NCI-H446 (cell line): ENCODE results near the gene SRI.
"Not testable (repeated sequence)": the region's sequence is repeated elsewhere in the genome, so short reads cannot be mapped to it uniquely, and the experiment has no call there.

ENCODE experiments used
- DNase-seq, 2 experiments: peaks; one replicate each; lab custom pipeline; 2025; lab: John Stamatoyannopoulos, UW

SRI gene, protein sequence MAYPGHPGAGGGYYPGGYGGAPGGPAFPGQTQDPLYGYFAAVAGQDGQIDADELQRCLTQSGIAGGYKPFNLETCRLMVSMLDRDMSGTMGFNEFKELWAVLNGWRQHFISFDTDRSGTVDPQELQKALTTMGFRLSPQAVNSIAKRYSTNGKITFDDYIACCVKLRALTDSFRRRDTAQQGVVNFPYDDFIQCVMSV

DNA sequence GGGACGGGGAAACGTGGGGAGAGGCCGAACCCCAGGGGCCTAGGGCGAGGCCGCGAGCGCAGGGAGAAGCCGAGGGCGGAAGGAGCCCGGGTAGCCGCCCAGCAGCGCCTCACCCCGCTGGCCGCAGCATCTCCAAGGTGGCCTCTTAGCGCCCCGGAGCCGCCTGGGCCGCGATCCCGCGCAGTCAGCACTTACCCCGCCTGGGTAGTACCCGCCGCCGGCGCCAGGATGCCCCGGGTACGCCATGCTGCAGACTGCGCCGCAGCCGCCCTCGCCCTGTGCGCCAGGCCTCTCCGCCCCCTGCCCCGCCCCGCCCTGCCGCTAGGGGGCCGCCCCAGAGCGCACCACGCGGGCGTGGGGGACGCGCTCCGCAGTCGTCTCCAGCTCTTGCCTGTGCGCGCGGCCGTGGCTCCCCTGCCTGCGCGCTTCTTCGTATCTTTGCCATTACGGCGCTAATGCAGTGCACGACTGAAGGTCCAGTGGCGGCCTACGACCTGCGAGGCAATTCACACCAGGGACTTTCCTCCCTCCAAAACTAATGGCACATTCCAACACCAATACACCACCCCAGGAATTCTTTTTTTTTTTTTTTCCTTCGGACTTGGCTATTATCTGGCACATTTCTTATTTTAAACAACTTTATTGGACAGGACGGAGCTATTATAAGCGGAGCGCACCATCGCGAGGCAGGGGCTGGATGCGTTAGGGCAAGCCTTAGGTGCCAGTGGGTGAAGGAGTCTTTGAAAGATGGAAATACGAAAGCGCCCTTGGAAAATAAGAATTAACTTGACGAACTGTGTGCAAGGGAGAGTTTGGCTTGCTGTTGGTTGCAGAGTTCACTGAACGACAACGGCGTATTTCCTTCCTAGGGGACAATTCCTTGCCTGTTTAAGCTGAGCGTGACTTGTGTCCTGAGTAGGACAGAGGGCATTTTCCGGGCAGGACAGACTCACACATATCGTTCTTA is at the start of gene SRI:
Gene SRI, minus strand, starts transcription at position 258 of the 967 bp plus-strand sequence. Its CDS starts 12 bp downstream, at position 246.
- DNase-seq = peak; percentile 42 to 76

DNA sequence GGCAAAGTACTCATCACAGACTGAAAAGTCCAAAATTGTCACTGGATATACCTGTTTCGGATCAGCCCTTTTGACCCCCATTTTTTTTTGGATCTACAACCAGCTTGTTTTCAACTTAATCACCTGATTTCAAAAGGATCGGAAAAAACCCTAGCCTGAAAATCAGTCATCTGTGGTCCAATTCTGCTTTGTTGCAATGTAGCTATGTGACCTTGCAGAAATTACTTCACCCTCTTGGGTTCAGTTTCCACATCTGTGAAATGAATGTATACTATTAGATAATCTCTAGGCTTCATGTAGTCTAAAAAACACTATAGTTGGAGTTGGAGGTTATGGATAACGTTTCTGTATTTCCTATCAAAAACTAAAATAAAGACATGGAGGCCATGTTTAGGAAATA is 49.7 kb upstream of the SRI start:
- DNase-seq = no peak

DNA sequence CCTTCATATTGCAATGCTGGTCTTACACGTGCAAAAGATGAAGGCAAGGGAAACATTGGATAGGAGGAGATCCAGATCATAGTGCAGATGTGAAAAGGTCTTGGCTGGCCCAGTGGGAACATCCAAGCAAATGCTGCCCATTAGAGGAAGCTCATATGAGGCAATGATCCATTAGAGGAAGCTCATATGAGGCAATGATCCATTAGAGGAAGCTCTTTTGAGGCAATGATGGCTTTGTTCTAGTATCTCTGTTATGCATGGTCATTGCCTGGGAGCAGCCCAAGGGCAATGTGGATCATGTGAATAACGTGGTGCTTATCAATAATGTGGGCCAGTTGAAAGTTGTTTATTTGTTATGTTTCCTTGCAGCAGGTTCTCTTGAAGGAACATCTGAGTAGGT is 49.0 kb upstream of the SRI start:
- DNase-seq = no peak

DNA sequence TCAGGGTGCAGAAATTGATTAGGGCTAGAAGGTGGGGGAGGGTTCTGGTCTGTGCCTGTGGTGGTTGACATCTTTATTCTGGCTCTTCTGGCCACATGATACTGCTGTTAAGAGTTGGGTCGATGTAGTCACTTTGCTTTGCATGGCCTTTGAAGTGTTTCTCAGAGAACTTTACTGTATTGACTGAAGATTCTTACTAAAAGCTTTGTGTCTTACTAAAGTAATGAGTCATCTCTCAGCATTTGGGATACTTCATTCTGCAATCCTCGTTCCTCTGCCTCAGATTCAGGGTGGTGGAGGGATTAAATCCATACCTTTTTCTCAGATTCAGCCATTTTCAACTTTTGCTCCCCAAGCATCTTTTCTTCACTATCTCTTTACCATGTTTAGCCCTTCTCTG is 48.2 kb upstream of the SRI start:
- no peak for DNase-seq

DNA sequence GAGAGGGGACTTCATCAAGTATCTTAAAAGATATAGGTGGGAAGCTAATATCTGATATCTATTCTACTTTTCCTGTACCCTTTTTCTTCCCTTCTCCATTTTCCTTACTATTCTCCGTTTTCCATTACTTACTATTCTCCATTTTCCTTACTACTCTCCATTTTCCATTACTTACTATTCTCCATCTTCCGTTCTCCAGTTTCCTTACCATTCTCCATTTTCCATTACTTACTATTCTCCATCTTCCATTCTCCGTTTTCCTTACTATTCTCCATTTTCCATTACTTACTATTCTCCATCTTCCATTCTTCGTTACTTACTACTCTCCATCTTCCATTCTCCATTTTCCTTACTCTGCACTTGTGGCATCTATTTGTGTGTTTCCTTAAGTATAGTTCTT is 47.6 kb upstream of the SRI start:
- DNase-seq = no peak

DNA sequence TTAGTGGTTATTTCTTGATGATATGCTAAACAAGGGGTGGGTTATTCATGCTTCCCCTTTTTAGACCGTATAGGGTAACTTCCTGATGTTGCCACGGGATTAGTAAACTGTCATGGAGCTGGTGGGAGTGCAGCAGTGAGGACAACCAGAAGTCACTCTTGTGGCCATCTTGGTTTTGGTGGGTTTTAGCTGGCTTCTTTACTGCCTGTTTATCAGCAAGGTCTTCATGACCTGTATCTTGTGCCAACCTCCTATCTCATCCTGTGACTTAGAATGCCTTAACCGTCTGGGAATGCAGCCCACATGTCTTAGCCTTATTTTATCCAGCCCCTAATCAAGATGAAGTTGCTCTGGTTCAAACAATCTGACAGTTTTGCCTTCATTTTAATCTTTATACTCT is 45.1 kb upstream of the SRI start:
- DNase-seq = not testable (repeated sequence)

DNA sequence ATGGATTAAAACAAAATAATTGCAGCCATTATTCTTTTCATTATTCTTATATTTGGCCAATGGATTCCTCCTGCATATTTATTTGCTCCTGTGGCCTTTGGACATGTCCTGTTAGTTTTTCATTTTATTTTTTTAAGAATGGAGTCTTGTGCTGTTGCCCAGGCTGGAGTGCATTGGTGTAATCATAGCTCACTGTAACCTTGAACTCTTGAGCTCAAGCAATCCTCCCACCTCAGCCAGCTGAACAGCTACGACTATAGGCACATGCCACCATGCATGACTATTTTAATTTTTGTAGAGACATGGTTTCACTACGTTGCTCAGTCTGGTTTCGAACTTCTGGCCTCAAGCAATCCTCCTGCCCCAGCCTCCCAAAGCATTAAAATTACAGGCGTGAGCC is 42.7 kb upstream of the SRI start:
- no peak for DNase-seq

DNA sequence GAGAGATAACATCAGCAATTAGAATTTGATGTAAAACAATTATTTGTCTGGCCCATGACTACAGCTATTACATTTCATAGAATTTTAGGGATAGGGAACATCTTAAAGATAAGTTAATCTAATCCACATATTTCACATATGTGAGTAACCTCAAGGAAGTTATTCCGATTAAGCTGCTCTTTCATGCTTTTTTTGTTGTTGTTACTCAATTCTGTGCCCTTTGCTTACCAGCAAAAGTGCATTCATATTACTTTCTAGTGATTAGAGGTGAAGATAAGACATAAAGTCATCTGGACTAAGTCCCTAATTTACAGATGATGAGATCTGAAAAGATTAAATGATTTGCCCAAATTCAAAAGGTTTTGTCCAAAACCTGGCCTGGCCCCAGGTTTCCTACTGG is 40.9 kb upstream of the SRI start:
- DNase-seq = no peak

DNA sequence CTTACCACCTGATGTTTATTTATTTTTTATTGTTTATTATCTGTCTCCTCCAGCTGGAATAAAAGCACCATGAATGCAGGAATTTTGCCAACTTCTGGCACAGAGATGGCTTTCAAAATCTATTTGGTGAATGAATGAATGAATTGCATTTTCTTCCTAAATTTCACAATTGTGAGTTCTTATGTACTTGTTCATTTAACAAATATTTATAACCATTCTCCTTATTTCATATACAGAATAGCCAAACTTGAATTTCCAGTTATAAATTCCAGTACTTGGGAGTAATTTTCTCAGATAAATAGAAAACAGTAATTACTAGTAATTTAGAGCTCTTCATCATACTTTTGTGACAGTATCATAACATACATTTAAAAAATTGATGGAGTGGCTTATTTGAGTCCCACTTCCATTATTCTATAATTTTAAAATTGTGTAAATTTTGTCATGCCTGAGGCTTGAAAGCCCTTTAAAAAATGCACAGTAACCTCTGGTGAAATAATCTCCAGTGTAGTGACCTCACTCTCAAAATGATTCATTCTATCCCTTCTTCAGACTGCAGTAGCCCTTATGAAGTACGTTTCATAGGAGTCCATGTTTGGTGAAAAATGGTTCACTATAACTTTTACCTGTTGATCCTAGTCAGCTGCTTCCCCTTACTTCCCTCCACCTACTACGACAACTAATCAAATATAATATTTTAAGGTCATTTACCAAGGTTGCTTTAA is 40.0 kb upstream of the SRI start:
- no peak for DNase-seq

DNA sequence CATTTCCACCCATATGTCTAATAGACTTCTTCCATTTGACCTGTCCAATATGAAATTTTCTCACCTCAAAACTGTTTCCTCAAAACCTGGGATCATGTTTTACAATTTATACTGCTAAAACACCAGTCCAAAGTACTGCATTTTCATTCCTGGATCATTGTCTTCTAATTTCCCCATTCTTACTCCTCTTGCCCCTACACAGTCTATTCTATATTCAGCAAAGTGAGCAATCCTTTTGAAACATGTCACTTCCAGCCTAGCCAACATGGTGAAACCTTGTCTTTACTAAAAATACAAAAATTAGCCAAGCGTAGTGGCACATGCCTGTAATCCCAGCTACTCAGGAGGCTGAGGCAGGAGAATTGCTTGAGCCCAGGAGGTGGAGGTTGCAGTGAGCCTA is 38.5 kb upstream of the SRI start:
- DNase-seq = not testable (repeated sequence)

DNA sequence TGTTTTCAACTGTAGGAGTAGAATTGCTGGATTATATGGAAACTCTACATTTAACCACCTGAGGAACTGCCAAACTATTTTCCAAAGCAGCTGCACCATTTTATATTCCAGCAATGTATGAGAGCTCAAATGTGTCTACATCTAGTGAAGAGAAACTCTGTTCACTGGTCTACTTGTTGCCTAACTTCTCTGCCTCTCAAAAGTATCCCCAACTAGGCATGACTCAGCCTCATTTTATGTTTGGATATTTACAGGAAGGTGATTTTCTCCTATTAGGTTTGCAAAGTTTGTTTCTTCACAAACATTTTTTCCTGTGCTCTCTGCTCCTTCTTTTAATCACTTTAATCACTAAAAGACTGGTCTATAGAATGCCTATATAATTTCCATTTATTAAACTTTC is 37.1 kb upstream of the SRI start:
- DNase-seq = no peak

DNA sequence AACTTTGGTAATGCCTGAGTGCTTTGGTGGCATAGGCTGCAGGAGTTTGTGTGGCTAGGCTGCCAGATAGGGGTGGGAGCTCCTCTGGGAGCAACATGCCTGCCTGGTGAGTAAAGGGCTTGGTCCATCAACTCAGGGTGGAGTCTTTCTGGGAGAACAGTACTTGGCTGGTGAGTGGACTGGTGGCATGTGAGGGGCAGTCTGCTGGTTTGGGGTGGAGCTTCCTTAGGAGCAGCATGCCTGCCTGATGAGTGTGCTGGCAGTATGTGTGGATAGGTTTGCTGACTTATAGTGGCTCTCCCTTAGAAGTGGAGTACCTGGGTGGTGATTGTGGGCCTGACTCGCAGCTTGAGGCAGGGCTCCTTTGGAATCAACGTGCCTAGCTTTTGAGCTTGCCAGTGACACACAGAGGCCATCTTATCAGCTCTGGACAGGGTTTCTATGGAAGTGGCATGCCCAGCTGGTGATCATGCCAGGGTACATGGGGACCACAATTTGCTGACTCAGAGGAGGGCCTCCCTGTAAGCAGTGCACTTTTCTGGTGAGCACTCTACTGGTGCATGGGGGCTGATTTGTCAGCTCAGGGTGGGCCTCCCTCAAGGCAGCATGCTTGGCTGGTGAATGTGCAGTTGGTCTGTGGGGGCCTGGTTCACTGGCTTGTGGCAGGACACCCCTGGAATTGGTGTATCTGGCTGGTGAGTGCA is 35.0 kb upstream of the SRI start:
- DNase-seq = no peak

DNA sequence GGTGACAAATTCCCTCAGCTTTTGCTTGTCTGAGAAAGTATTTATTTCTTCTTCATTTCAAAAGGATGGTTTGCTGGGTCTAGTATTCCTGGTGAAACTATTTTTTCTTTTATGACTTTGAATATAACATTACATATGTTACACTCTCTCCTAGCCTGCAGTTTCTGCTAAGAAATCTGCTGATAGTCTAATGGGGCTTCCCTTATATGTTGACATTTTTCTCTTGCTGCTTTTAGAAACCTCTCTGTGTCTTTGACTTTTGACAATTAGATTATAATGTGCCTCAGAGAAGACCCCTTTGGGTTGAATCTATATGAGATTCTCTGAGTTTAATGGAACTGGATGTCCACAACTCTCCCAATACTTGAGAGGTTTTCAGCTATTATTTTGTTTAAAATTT is 33.8 kb upstream of the SRI start:
- DNase-seq = no peak

DNA sequence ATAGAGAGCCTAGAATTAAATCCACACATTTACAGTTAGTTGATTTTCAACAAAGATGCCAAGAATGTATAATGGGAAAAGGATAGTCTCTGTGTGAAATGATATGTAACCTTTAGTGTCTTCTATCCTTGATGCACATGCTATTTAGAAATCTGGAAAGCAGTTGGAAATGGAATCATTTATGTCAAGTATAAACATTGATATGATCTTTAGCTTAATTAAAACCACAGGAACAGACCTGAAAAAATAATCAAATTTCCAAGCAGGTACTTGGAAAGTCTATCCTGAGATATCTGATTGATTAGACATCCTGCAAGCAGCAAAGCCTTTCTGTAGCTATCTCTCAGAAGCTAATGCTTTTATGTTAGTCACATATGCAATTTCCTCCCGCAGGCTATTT is 24.4 kb upstream of the SRI start:
- no peak for DNase-seq

DNA sequence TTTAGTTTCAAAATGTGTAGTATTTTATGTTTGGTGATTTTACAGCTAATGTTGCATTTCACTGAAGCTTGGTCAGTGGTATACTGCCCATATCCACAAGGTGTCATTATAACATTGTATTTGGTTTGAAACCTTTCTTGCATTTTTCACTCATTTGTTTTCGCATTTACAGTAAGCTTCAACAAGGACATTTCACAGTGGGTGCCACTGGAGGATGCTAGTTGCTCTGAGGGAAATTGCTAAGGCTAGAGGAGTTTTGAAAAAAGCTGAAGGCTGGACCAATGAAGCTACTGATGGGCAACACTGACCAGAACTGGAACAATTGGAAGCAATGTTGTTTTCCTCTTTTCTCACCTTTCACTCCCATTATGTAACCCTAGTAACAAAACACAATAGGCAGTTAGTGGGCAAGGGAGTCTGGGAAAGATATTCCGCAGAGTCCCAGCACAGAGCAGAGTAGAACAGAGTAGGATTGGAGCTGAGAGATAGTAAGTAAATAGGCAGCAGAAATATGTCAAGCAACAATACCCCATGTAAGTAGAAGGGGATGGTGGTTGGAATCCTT is 23.6 kb upstream of the SRI start:
- no peak for DNase-seq

DNA sequence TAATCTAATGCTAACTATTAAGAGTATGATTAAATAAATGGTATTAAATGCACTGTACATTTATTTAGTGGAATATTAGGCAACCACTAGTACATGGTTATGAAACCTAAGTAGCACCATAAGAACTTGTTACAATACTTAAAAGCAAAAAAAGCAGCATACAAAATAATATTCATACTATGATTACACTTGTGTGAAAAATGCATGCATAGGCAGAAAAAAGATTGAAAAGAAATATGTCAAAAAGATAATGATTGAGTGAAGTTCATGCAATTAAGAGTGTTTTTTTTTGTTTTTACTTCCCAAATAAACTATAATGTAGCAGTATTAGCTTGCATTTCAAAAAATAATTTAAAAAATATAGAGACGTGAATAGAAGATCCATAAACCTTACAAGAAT is 20.0 kb upstream of the SRI start:
- DNase-seq = no peak

DNA sequence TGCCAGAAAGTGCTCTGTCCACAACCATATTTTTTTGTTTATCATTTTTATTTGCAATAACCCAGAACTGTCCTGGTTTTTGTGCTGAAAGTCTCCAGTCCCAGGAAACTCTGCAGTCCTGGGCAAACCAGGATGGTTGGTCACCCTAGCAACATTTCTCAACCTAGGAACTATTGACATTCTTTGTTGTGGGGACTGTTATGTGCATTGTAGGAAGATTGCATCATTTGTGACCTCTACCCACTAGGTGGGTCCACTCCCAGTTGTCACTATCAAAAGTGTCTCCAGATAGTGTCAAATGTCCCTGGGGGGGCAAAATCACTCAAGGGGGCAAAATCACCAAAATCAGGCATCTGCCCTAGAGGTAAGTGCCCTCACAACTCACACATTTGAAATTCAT is 14.0 kb upstream of the SRI start:
- no peak for DNase-seq

DNA sequence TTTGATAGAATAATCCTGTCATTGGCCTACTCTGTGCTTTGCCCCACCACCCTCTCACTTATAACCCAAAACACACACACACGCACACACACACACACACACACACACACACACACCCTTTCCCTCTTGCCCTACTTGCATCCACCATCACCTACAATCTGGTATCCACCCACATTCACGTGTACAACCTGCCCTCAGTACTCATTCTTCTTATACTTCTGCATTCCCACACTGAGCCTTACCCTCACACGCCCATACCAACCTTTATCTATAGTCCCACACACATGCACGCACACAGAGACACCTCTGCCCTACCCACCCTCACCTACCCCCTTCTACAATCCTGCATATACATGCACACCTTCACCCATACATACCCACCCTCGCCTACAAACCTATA is 10.8 kb upstream of the SRI start:
- no peak for DNase-seq

DNA sequence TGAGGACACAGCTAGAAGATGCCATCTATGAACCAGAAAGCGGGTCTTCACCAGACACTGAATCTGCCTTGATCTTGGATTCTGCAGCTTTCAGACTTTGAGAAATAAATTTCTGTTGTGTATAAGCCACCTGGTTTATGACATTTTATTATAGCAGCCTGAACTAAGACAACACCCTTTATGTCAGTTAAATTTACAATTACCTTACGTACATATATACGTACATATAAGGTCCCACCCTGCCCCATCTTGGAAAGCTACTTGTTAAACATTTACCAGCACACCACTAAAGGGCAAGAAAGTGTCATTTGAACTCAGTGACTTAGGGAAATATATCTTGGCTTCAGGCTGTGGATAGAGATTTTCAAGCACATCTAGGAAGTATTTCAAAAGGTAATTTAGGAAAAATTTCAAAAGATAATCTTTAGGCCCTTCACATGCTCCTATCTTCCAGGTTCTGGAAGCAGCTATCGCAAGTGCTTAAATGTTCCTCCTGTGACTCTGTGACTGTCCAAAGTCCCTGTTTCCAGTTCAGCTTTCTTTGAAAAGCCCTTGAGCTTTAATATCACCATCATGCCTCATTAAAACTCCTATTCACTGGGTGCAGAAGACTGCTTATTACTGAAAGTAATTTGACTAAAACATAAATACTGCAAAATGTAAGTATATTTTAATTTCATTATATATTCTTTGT is 9.6 kb upstream of the SRI start:
- DNase-seq = no peak

DNA sequence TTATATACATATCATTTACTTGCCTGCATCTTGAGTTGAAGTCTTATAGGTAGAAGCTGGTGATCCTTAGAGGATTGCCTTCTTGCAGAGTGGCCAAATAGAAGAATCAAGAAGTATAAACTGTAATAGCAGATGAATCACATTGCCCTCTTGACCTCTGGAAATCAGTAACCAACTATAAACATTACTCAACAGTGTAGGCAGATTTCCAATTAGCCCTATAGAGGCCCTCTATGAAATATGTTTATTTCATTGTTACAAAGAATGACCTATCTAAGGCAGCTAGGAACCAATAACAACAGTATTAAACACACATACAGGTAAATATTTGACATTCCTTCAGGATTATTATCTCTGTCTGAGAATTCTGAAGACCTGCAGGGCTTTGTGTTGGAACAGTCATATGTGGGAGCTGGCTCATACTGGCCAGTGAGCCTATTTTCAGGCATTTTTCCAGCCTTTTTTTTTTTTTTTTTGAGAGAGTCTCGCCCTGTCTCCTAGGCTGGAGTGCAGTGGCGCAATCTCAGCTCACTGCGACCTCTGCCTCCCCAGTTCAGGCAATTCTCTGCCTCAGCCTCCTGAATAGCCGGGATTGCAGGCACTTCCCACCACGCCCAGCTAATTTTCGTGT is 7.2 kb upstream of the SRI start:
- no peak for DNase-seq

DNA sequence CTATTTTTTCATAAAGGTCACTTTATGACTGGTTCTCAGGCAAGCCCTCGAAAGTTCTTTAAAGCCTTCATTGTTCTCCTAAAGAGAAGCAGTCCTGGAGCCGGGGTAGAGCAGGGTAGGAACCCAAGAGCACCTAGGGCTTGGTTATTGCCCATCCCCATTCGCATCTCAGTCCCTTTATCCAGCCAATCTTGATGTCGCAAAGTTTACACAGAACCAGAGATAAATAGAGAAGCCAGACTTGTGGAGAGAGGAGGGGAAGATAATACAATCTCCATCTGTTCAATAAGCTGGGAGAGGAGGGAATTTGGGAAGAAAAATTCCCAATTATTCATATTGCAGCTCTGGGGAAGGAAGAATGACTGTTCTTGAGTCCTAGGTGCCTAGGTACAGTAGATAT is 6.4 kb upstream of the SRI start:
- no peak for DNase-seq
